HepG2 (cell line): ENCODE results near the gene MSRB3. TPM values are rescaled to one million over a fixed set of nuclear protein-coding genes. Genes with fewer than 3 reads are reported as not detected.
A peak's percentile ranks its signal among the peaks of the same experiment; 100 is the strongest.

Experiments used
- AGO1 ChIP-seq: fragments of 200-400 bp; formaldehyde crosslinking; IDR thresholded peaks from 2 replicates; pipeline ENCODE4 v1.6.1; 2017; ENCODE audit warnings: mild to moderate bottlenecking, low read depth, low read length, moderate library complexity; ENCODE audit not compliant: poor library complexity, severe bottlenecking
- HIVEP1 ChIP-seq: sonication (generic); formaldehyde crosslinking; IDR thresholded peaks from 2 replicates; pipeline ENCODE4 v1.4.0; 2020; ENCODE audit warnings: mild to moderate bottlenecking, missing genetic modification reagents
- HNRNPLL ChIP-seq: fragments of 200-400 bp; formaldehyde crosslinking; IDR thresholded peaks from 2 replicates; pipeline ENCODE4 v1.6.1; 2017; ENCODE audit warnings: mild to moderate bottlenecking, low read depth, low read length; ENCODE audit not compliant: poor library complexity, severe bottlenecking
- IRX3 ChIP-seq: sonication (generic); formaldehyde crosslinking; IDR thresholded peaks from 2 replicates; pipeline ENCODE4 v1.8.1; 2023; ENCODE audit warnings: mild to moderate bottlenecking, low read depth, missing genetic modification reagents, borderline replicate concordance
- KAT8 ChIP-seq: IDR thresholded peaks from 2 replicates; pipeline ENCODE4 v1.6.1; 2016; ENCODE audit warnings: missing genetic modification reagents, missing compliant biosample characterization
- NFYC ChIP-seq: IDR thresholded peaks from 2 replicates; pipeline ENCODE4 v1.6.1; 2016; ENCODE audit warnings: missing genetic modification reagents, missing compliant biosample characterization
- PCBP1 ChIP-seq: fragments of 200-400 bp; formaldehyde crosslinking; IDR thresholded peaks from 2 replicates; pipeline ENCODE4 v1.6.1; 2017; ENCODE audit warnings: mild to moderate bottlenecking, low read depth, low read length, borderline replicate concordance
- YEATS2 ChIP-seq: sonication (generic); formaldehyde crosslinking; IDR thresholded peaks from 2 replicates; pipeline ENCODE4 v1.4.0; 2020; ENCODE audit warnings: missing genetic modification reagents, borderline replicate concordance
- ZNF354B ChIP-seq: sonication (generic); formaldehyde crosslinking; IDR thresholded peaks from 2 replicates; pipeline ENCODE4 v1.8.0; 2022; ENCODE audit warnings: mild to moderate bottlenecking, missing genetic modification reagents
- ZSCAN12 ChIP-seq: sonication (generic); formaldehyde crosslinking; IDR thresholded peaks from 2 replicates; pipeline ENCODE4 v1.9.0; 2021; ENCODE audit warnings: mild to moderate bottlenecking, missing genetic modification reagents
- polyA plus RNA-seq, 8 experiments: library from polyadenylated mRNA; depleted of rRNA in 3 of 8; stranded (reverse) in 7 of 8; unstranded in 1 of 8; fragments of >200 nt; fragmentation: Illumina TruSeq in 4 of 8; extraction: Trizol in 4 of 8; gene quantifications; 2 replicates each; pipeline versions ENCODE4 v1.2.1 to v1.2.3, GENCODE V29; 2011 to 2016; ENCODE audit warnings: low read depth in 4 of 8, missing spikeins in 1 of 8, mixed read lengths in 1 of 8; ENCODE audit not compliant: insufficient read depth in 1 of 8
- total RNA-seq, 5 experiments: library from RNA; depleted of rRNA; stranded (reverse); fragments of >200 nt; fragmentation: Illumina TruSeq; extraction: Trizol; gene quantifications; 2 replicates each; pipeline ENCODE4 v1.2.3, GENCODE V29; 2016; ENCODE audit warnings: low read depth in 1 of 5
- TF ChIP-seq, protein P1 (sequence below): sonication (generic); formaldehyde crosslinking; IDR thresholded peaks from 2 replicates; pipeline ENCODE4 v1.5.1; 2020; ENCODE audit warnings: missing genetic modification reagents, mild to moderate bottlenecking, borderline replicate concordance
- TF ChIP-seq, protein P2 (sequence below): sonication (generic); formaldehyde crosslinking; IDR thresholded peaks from 2 replicates; pipeline ENCODE4 v1.5.1; 2020; ENCODE audit warnings: missing genetic modification reagents, mild to moderate bottlenecking, borderline replicate concordance
- TF ChIP-seq, protein P3 (sequence below): sonication (generic); formaldehyde crosslinking; IDR thresholded peaks from 2 replicates; pipeline ENCODE4 v1.5.1; 2020; ENCODE audit warnings: mild to moderate bottlenecking, missing genetic modification reagents, borderline replicate concordance
- TF ChIP-seq, protein P4 (sequence below): sonication (generic); formaldehyde crosslinking; IDR thresholded peaks from 2 replicates; pipeline ENCODE4 v1.5.0; 2020; ENCODE audit warnings: missing genetic modification reagents, mild to moderate bottlenecking, borderline replicate concordance
- TF ChIP-seq, protein P5 (sequence below): sonication (generic); formaldehyde crosslinking; IDR thresholded peaks from 2 replicates; pipeline ENCODE4 v1.8.0; 2022; ENCODE audit warnings: missing genetic modification reagents, mild to moderate bottlenecking, inconsistent platforms, borderline replicate concordance
- TF ChIP-seq, protein P6 (sequence below): sonication (generic); formaldehyde crosslinking; IDR thresholded peaks from 2 replicates; pipeline ENCODE4 v1.8.0; 2022; ENCODE audit warnings: missing genetic modification reagents, low read depth, mild to moderate bottlenecking, borderline replicate concordance

MSRB3 gene
- total and polyA plus RNA-seq, 2 of the 13 experiments (the other 11 are each of a cell fraction or from before 2014, with no cell fraction given), result 1.5 to 1.9 TPM

DNA sequence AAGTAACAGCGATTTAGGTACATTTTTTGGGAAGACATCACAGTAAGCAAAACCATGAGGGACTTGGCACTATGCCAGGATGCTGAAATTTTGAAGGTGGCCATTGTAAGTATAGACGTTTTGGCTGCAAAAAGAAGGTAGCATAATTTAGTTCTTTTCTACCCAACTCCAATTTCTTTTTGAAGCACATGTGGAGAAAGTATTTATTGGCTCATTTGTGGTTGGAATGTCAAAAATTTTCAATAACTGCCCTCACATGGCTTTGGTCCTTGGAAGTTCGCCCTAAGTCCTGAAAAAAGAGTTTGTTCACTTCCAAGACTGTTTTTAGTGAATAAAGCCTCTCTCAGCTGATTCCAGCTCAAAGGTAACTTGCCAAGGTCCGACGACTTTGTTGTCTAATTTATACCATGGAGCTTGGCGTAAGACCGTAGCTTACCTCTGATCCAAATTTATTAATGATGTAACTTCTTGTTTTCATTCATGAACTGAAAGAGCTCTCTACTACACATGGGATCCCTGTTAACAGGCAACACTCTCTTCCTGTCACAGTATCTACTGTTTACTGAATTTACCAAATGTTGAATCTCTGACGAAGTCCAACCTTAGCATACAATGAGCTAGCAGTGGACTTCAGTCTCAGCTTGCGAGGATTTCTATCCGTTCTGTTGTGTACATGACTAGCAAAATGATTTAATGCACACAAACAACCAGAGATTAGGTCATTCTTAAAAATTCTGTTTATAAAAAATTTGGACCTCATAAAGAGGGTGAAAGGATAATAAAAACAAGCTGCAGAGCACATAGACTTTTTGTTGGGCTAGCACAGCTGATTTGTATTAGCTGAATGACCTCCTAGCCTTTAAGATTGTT is 49.0 kb downstream of the MSRB3 start (continued):
- TF ChIP-seq, protein P1, sequence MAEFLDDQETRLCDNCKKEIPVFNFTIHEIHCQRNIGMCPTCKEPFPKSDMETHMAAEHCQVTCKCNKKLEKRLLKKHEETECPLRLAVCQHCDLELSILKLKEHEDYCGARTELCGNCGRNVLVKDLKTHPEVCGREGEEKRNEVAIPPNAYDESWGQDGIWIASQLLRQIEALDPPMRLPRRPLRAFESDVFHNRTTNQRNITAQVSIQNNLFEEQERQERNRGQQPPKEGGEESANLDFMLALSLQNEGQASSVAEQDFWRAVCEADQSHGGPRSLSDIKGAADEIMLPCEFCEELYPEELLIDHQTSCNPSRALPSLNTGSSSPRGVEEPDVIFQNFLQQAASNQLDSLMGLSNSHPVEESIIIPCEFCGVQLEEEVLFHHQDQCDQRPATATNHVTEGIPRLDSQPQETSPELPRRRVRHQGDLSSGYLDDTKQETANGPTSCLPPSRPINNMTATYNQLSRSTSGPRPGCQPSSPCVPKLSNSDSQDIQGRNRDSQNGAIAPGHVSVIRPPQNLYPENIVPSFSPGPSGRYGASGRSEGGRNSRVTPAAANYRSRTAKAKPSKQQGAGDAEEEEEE (CRISPR knock-in tag), result no peak
- TF ChIP-seq KAT8, result no peak
- TF ChIP-seq IRX3 (CRISPR knock-in tag), result no peak
- TF ChIP-seq HNRNPLL, result no peak
- no peak for TF ChIP-seq HIVEP1
- no peak for TF ChIP-seq AGO1
- TF ChIP-seq NFYC (CRISPR knock-in tag), result no peak; the same call in 1 of the 2 replicates
- no peak for TF ChIP-seq ZSCAN12 (CRISPR knock-in tag)
- TF ChIP-seq, protein P2, sequence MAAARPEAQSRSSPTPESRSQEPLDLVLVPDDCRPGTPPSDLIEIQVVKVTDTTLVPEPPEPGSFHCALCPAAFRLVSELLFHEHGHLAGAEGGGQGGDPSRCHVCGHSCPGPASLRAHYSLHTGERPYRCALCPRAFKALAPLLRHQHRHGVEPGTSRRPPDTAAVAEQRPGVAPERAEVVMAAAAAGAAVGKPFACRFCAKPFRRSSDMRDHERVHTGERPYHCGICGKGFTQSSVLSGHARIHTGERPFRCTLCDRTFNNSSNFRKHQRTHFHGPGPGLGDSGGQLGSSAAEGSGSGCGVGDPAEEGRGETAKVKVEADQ (CRISPR knock-in tag), result no peak
- no peak for TF ChIP-seq ZNF354B (CRISPR knock-in tag)
- no peak for TF ChIP-seq PCBP1
- TF ChIP-seq, protein P3, sequence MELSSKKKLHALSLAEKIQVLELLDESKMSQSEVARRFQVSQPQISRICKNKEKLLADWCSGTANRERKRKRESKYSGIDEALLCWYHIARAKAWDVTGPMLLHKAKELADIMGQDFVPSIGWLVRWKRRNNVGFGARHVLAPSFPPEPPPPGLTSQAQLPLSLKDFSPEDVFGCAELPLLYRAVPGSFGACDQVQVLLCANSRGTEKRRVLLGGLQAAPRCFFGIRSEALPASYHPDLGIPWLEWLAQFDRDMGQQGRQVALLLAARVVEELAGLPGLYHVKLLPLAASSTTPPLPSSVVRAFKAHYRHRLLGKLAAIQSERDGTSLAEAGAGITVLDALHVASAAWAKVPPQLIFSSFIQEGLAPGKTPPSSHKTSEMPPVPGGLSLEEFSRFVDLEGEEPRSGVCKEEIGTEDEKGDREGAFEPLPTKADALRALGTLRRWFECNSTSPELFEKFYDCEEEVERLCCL, result no peak
- peak; percentile 41; the same call in 1 of the 2 replicates for TF ChIP-seq YEATS2 (CRISPR knock-in tag)
- TF ChIP-seq, protein P4, sequence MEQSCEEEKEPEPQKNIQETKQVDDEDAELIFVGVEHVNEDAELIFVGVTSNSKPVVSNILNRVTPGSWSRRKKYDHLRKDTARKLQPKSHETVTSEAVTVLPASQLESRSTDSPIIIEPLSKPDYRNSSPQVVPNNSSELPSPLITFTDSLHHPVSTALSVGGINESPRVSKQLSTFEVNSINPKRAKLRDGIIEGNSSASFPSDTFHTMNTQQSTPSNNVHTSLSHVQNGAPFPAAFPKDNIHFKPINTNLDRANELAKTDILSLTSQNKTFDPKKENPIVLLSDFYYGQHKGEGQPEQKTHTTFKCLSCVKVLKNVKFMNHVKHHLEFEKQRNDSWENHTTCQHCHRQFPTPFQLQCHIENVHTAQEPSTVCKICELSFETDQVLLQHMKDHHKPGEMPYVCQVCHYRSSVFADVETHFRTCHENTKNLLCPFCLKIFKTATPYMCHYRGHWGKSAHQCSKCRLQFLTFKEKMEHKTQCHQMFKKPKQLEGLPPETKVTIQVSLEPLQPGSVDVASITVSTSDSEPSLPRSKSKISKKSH, result no peak
- TF ChIP-seq, protein P5, sequence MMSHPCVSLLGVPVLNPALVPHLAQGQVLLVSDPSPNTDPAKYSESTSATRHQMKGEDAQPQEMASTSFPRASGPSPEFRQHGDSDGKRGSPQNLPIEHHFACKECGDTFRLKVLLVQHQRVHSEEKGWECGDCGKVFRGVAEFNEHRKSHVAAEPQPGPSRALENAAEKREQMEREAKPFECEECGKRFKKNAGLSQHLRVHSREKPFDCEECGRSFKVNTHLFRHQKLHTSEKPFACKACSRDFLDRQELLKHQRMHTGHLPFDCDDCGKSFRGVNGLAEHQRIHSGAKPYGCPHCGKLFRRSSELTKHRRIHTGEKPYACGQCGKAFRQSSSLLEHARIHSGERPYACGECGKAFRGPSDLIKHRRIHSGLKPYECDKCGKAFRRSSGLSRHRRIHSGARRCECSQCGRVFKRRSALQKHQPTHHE (CRISPR knock-in tag), result no peak; the same call in 1 of the 2 replicates
- TF ChIP-seq, protein P6, sequence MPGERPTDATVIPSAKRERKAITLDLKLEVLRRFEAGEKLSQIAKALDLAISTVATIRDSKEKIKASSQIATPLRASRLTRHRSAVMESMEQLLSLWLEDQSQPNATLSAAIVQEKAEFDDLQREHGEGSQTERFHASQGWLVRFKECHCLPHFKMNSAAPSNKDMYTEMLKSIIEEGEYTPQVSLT (CRISPR knock-in tag), result no peak
